Liver (tissue), 9 donors: ENCODE measurements around the gene PC. TPM values are rescaled to one million over a fixed set of nuclear protein-coding genes. Genes with fewer than 3 reads are reported as not detected.

ENCODE experiments used
- DNase-seq: peaks from one replicate; pipeline ENCODE4 v3.0.0-alpha.2; 2017; ENCODE audit warnings: low spot score
- H3K27ac ChIP-seq, 2 donors: one replicate each; pipeline ENCODE4 v1.7.0; 2013; ENCODE audit warnings: inconsistent platforms in 2 of 2, low read length in 2 of 2, control low read depth in 1 of 2, low read depth in 1 of 2, mild to moderate bottlenecking in 1 of 2
- H3K27me3 ChIP-seq, 4 donors: one replicate each; pipeline versions ENCODE4 v1.6.1 to v1.7.0; 2013; ENCODE audit warnings: low read length in 3 of 4, inconsistent platforms in 1 of 4, mild to moderate bottlenecking in 1 of 4, moderate library complexity in 1 of 4; ENCODE audit not compliant: control insufficient read depth in 4 of 4, insufficient read depth in 4 of 4
- H3K36me3 ChIP-seq, 4 donors: one replicate each; pipeline versions ENCODE4 v1.6.1 to v1.7.0; 2013; ENCODE audit warnings: low read length in 3 of 4, mild to moderate bottlenecking in 3 of 4, low read depth in 1 of 4, moderate library complexity in 1 of 4; ENCODE audit not compliant: control insufficient read depth in 4 of 4, insufficient read depth in 3 of 4
- H3K4me1 ChIP-seq, 4 donors: one replicate each; pipeline versions ENCODE4 v1.6.1 to v1.7.0; 2013; ENCODE audit warnings: low read length in 3 of 4, mild to moderate bottlenecking in 3 of 4, moderate library complexity in 1 of 4; ENCODE audit not compliant: control insufficient read depth in 4 of 4, insufficient read depth in 4 of 4
- H3K4me3 ChIP-seq, 3 donors: one replicate each; pipeline versions ENCODE4 v1.6.1 to v1.7.0; 2013; ENCODE audit warnings: low read length in 3 of 3, control low read depth in 1 of 3, low read depth in 1 of 3, mild to moderate bottlenecking in 1 of 3
- H3K9ac ChIP-seq, 2 donors: one replicate each; pipeline ENCODE4 v1.7.0; 2013; ENCODE audit warnings: low read length in 2 of 2, mild to moderate bottlenecking in 2 of 2, moderate library complexity in 2 of 2, control low read depth in 1 of 2, low read depth in 1 of 2
- H3K9me3 ChIP-seq, 4 donors: one replicate each; pipeline versions ENCODE4 v1.6.1 to v1.7.0; 2013; ENCODE audit warnings: low read length in 3 of 4; ENCODE audit not compliant: control insufficient read depth in 4 of 4
- EGR1 ChIP-seq, 2 donors: IDR thresholded peaks; 2 replicates each; pipeline ENCODE4 v1.6.1; 2016 to 2018; ENCODE audit warnings: antibody characterized with exemption in 2 of 2, low read depth in 2 of 2
- FOXA1 ChIP-seq: IDR thresholded peaks from 2 replicates; pipeline ENCODE4 v1.6.1; 2016; ENCODE audit warnings: antibody characterized with exemption
- FOXA2 ChIP-seq: IDR thresholded peaks from 2 replicates; pipeline ENCODE4 v1.6.1; 2016; ENCODE audit warnings: antibody characterized with exemption
- GABPA ChIP-seq, 2 donors: IDR thresholded peaks in 1 of 2; conservative IDR thresholded peaks in 1 of 2; 2 replicates each; pipeline ENCODE4 v1.6.1; 2016; ENCODE audit warnings: antibody characterized with exemption in 2 of 2, mild to moderate bottlenecking in 1 of 2, moderate library complexity in 1 of 2
- HNF4A ChIP-seq, 2 donors: conservative IDR thresholded peaks; 2 replicates each; pipeline ENCODE4 v1.6.1; 2016; ENCODE audit warnings: antibody characterized with exemption in 2 of 2, mild to moderate bottlenecking in 2 of 2
- HNF4G ChIP-seq: IDR thresholded peaks from 2 replicates; pipeline ENCODE4 v1.6.1; 2016; ENCODE audit warnings: antibody characterized with exemption
- JUND ChIP-seq, 2 donors: IDR thresholded peaks; 2 replicates each; pipeline ENCODE4 v1.6.1; 2016; ENCODE audit warnings: antibody characterized with exemption in 2 of 2
- NR2F2 ChIP-seq: IDR thresholded peaks from 2 replicates; pipeline ENCODE4 v1.6.1; 2016; ENCODE audit warnings: antibody characterized with exemption
- RAD21 ChIP-seq, 2 donors: IDR thresholded peaks; 2 replicates each; pipeline ENCODE4 v1.6.1; 2016; ENCODE audit warnings: antibody characterized with exemption in 2 of 2, mild to moderate bottlenecking in 2 of 2
- RXRA ChIP-seq, 2 donors: IDR thresholded peaks; 2 replicates each; pipeline ENCODE4 v1.6.1; 2017 to 2018; ENCODE audit warnings: antibody characterized with exemption in 2 of 2, mild to moderate bottlenecking in 1 of 2
- SP1 ChIP-seq: IDR thresholded peaks from 2 replicates; pipeline ENCODE4 v1.6.1; 2018; ENCODE audit warnings: antibody characterized with exemption, mild to moderate bottlenecking
- TAF1 ChIP-seq: conservative IDR thresholded peaks from 2 replicates; pipeline ENCODE4 v1.6.1; 2016; ENCODE audit warnings: antibody characterized with exemption, mild to moderate bottlenecking
- YY1 ChIP-seq: IDR thresholded peaks from 2 replicates; pipeline ENCODE4 v1.6.1; 2016; ENCODE audit warnings: antibody characterized with exemption, mild to moderate bottlenecking
- WGBS: extraction: QIAGEN DNeasy Blood & Tissue Kit; methylation state at CpG from one replicate; pipeline ENCODE4 v1.1.7; 2013; 5-methylcytosine and 5-hydroxymethylcytosine counted together
- polyA plus RNA-seq, 2 donors: library from polyadenylated mRNA; stranded (reverse) in 1 of 2; unstranded in 1 of 2; fragments of 200-250 nt in 1 of 2; fragments of >200 nt in 1 of 2; fragmentation: Nextera tagmentation in 1 of 2; extraction: Ambion mirVana in 1 of 2; gene quantifications; one replicate each; pipeline versions ENCODE4 v1.2.1 to v1.2.3, GENCODE V29; 2013 to 2015
- total RNA-seq, 2 donors: library from RNA; depleted of rRNA; stranded (reverse); fragments of >200 nt; gene quantifications; one replicate each; pipeline ENCODE4 v1.2.3, GENCODE V29; 2014
- TF ChIP-seq, protein P1 (sequence below): IDR thresholded peaks from 2 replicates; pipeline ENCODE4 v1.6.1; 2016; ENCODE audit warnings: antibody characterized with exemption
- TF ChIP-seq, protein P2 (sequence below): IDR thresholded peaks from 2 replicates; pipeline ENCODE4 v1.6.1; 2016; ENCODE audit warnings: antibody characterized with exemption
- TF ChIP-seq, protein P3 (sequence below): IDR thresholded peaks from 2 replicates; pipeline ENCODE4 v1.6.1; 2016; ENCODE audit warnings: antibody characterized with exemption, mild to moderate bottlenecking
- TF ChIP-seq, protein P4 (sequence below): IDR thresholded peaks from 2 replicates; pipeline ENCODE4 v1.6.1; 2016; ENCODE audit warnings: antibody characterized with exemption
- TF ChIP-seq, protein P5 (sequence below): fragments of 150-350 bp; IDR thresholded peaks from 2 replicates; pipeline ENCODE4 v1.5.1; 2017; ENCODE audit warnings: improper control_type of control experiment, low read depth, low read length; ENCODE audit not compliant: missing input control
- donor health status: healthy.
- donor health status: healthy.
- donor health status: healthy.
- donor health status: healthy.
- donor health status: healthy.

PC gene
- total and polyA plus RNA-seq, 4 donors: 144 to 583 (median 296) TPM

DNA sequence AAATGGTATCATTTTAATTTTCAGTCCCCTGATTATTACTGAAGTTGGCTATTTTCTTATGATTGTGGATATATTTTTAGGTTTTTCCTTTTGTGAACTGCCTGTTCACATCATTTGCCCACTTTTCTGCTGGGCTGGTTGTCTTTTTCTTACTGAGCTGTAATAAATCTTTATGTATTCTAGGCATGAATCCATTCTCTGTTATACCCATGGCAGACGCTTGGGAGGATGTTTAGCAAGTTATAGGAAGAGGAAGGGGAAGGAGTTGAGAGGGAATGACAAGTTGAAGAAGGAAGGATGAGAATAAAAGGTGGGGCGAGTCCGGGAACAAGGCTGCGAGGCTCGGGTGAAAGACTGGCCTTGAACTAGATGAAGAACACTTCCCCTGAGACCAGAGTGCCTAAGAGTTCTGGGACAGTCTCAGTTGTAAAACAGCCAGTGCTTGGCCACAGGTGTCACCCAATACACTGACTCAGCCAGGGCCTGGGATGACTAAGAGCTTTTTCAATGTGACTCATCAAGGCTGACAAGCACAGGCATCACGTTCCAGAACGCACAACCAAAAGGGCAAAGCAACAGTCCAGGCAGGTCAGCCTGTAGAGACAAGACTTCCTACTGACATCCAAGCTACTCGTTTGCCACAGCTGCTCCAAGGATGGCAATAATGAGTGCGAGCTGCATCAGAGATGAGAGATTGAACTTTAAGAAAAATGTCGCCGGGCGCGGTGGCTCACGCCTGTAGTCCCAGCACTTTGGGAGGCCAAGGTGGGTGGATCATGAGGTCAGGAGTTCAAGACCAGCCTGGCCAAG is 66.1 kb downstream of the PC start (continued):
- TF ChIP-seq RAD21 (IDR thresholded peaks at IDR 0.05) (peak; percentile 16 to 30), GABPA (IDR thresholded peaks at IDR 0.05 in 1 of 2, conservative IDR thresholded peaks at IDR 0.05 in 1 of 2) (no peak)

DNA sequence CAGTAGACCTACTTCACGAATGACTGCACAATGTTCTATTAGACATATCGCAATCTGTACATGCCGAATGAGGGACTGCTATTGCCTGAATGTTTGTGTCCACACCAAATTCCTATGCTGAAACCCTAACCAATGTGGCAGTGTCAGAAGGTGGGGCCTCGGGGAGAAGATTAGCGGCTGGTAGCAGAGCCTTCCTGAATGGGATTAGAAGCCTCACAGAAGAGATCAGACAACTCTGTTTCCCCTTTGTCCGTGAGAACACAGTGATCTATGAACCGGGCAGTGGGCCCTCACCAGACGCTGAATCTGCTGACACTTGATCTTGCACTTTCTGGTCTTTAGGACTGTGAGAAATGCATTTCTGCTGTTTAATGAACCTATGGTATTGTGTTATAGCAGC is 68.2 kb downstream of the PC start:
- Histone ChIP-seq H3K9me3 (no peaks in the 10 kb centered on the region), H3K9ac (no peak overlapping the region), H3K27ac (no peak overlapping the region), H3K4me1 (peaks cover under 1 to 16% (median 6%) of the 10 kb centered on the region in 4 donors), H3K36me3 (no peaks in the 10 kb centered on the region), H3K27me3 (no peaks in the 10 kb centered on the region), H3K4me3 (no peak overlapping the region)
- no peak for DNase-seq
- 81% methylated on average over 8 of the region's 8 CpGs for WGBS
- TF ChIP-seq TAF1 (no peak), GABPA (IDR thresholded peaks at IDR 0.05 in 1 of 2, conservative IDR thresholded peaks at IDR 0.05 in 1 of 2) (no peak), EGR1 (IDR thresholded peaks at IDR 0.05; ENCODE audit: low read depth in 2 of 2) (no peak), JUND (IDR thresholded peaks at IDR 0.05) (no peak), NR2F2 (no peak), FOXA1 (no peak), FOXA2 (no peak), RXRA (IDR thresholded peaks at IDR 0.05) (no peak)
- TF ChIP-seq, protein P1, sequence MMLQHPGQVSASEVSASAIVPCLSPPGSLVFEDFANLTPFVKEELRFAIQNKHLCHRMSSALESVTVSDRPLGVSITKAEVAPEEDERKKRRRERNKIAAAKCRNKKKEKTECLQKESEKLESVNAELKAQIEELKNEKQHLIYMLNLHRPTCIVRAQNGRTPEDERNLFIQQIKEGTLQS: no peak

DNA sequence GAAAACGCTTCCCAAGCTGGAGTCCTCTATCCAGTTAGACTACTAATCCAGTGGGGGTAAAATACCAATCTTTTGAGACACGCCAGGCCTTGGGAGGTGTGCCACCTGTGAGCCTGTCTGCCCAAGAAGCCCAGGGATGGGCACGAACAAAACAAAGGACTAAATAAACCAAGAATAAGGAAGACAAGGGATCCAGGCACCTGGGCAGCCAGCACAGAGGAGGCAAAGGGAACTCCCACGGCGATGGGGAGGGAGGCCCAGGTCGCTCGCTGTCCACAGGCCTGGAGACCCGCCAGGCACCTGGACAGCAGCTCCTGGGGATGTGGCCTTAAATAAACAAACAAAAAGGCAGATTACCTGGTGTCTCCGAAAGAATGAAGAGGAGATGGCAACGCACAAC is 69.9 kb downstream of the PC start:
- TF ChIP-seq NR2F2 (no peak), RAD21 (IDR thresholded peaks at IDR 0.05) (peak in 1 of 2 donors; percentile 10), HNF4A (conservative IDR thresholded peaks at IDR 0.05) (peak in 1 of 2 donors; percentile 29), FOXA2 (peak; percentile 16), RXRA (IDR thresholded peaks at IDR 0.05) (peak in 1 of 2 donors; percentile 42), FOXA1 (no peak), YY1 (peak; percentile 25), TAF1 (no peak), EGR1 (IDR thresholded peaks at IDR 0.05; ENCODE audit: low read depth in 2 of 2) (no peak), HNF4G (no peak), JUND (IDR thresholded peaks at IDR 0.05) (no peak), SP1 (no peak), GABPA (IDR thresholded peaks at IDR 0.05 in 1 of 2, conservative IDR thresholded peaks at IDR 0.05 in 1 of 2) (no peak)
- TF ChIP-seq, protein P2, sequence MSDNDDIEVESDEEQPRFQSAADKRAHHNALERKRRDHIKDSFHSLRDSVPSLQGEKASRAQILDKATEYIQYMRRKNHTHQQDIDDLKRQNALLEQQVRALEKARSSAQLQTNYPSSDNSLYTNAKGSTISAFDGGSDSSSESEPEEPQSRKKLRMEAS: no peak
- TF ChIP-seq, protein P3, sequence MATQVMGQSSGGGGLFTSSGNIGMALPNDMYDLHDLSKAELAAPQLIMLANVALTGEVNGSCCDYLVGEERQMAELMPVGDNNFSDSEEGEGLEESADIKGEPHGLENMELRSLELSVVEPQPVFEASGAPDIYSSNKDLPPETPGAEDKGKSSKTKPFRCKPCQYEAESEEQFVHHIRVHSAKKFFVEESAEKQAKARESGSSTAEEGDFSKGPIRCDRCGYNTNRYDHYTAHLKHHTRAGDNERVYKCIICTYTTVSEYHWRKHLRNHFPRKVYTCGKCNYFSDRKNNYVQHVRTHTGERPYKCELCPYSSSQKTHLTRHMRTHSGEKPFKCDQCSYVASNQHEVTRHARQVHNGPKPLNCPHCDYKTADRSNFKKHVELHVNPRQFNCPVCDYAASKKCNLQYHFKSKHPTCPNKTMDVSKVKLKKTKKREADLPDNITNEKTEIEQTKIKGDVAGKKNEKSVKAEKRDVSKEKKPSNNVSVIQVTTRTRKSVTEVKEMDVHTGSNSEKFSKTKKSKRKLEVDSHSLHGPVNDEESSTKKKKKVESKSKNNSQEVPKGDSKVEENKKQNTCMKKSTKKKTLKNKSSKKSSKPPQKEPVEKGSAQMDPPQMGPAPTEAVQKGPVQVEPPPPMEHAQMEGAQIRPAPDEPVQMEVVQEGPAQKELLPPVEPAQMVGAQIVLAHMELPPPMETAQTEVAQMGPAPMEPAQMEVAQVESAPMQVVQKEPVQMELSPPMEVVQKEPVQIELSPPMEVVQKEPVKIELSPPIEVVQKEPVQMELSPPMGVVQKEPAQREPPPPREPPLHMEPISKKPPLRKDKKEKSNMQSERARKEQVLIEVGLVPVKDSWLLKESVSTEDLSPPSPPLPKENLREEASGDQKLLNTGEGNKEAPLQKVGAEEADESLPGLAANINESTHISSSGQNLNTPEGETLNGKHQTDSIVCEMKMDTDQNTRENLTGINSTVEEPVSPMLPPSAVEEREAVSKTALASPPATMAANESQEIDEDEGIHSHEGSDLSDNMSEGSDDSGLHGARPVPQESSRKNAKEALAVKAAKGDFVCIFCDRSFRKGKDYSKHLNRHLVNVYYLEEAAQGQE: no peak
- TF ChIP-seq, protein P4, sequence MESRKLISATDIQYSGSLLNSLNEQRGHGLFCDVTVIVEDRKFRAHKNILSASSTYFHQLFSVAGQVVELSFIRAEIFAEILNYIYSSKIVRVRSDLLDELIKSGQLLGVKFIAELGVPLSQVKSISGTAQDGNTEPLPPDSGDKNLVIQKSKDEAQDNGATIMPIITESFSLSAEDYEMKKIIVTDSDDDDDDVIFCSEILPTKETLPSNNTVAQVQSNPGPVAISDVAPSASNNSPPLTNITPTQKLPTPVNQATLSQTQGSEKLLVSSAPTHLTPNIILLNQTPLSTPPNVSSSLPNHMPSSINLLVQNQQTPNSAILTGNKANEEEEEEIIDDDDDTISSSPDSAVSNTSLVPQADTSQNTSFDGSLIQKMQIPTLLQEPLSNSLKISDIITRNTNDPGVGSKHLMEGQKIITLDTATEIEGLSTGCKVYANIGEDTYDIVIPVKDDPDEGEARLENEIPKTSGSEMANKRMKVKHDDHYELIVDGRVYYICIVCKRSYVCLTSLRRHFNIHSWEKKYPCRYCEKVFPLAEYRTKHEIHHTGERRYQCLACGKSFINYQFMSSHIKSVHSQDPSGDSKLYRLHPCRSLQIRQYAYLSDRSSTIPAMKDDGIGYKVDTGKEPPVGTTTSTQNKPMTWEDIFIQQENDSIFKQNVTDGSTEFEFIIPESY: no peak
- TF ChIP-seq, protein P5, sequence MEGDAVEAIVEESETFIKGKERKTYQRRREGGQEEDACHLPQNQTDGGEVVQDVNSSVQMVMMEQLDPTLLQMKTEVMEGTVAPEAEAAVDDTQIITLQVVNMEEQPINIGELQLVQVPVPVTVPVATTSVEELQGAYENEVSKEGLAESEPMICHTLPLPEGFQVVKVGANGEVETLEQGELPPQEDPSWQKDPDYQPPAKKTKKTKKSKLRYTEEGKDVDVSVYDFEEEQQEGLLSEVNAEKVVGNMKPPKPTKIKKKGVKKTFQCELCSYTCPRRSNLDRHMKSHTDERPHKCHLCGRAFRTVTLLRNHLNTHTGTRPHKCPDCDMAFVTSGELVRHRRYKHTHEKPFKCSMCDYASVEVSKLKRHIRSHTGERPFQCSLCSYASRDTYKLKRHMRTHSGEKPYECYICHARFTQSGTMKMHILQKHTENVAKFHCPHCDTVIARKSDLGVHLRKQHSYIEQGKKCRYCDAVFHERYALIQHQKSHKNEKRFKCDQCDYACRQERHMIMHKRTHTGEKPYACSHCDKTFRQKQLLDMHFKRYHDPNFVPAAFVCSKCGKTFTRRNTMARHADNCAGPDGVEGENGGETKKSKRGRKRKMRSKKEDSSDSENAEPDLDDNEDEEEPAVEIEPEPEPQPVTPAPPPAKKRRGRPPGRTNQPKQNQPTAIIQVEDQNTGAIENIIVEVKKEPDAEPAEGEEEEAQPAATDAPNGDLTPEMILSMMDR: no peak
- TF ChIP-seq, protein P1: no peak
- Histone ChIP-seq H3K9ac (no peak overlapping the region), H3K9me3 (no peaks in the 10 kb centered on the region), H3K36me3 (no peaks in the 10 kb centered on the region), H3K4me3 (no peak overlapping the region), H3K4me1 (peaks cover 10 to 23% (median 14%) of the 10 kb centered on the region in 4 donors), H3K27ac (peak overlapping the region; percentile 21 to 22), H3K27me3 (no peaks in the 10 kb centered on the region)
- WGBS: 52% methylated on average over 10 of the region's 10 CpGs
- no peak for DNase-seq
